Measurements from ENCODE around the gene TTC28.

Gene TTC28

DNA sequence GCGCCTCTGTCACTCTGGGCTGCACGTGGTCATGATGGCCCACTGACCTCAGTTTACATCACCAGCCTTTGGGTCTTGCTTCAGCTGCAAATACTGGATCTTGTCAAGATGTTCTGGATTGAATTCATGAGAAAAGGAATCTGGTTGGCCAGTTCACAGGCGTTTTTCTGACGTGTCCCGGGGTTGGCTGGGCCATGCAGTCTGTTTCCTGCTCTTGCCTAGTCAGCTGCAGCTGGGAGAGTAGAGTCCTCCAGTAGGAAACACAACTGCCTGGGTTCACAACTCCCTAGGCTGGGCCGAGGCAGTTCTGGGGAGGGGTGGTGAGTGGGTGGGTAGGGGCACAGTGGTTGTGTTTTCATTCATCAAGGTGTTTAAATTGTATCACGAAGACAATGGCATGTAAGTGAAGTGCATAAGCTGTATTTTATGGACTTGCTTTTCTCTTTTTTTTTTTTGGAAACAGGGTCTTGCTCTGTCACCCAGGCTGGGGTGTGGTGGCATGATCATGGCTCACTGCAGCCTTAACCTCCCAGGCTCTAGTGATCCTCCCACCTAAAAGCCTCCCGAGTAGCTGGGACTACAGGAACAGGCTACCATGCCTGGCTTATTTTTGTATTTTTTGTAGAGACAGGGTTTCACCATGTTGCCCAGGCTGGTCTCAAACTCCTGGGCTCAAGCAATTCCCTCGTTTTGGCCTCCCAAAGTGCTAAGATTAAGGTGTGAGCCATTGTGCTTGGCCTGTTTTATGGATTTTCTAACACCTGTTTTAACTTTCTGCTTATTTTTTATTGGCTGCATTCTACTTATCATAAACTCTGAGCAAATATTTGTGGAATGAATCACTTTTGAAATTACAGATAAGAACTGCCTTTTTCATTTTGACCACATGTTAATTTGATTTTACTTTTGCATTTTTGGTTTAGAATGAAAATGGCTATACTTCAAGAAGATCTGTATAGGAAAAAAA is 706.6 kb downstream of the TTC28 start:
- Histone ChIP-seq H3K36me3 (no peaks in the 10 kb centered on the region), H3K4me3 (ENCODE audit: low read depth in 1 of 2, low read length in 1 of 2) (no peak overlapping the region), H3K9me3 (no peaks in the 10 kb centered on the region), H3K4me1 (ENCODE audit: control insufficient read depth in 1 of 2, insufficient read depth in 1 of 2, low read depth in 1 of 2, low read length in 1 of 2) (no peaks in the 10 kb centered on the region), H3K27me3 (no peaks in the 10 kb centered on the region), H3K27ac (no peak overlapping the region)
- TF ChIP-seq, protein P1, sequence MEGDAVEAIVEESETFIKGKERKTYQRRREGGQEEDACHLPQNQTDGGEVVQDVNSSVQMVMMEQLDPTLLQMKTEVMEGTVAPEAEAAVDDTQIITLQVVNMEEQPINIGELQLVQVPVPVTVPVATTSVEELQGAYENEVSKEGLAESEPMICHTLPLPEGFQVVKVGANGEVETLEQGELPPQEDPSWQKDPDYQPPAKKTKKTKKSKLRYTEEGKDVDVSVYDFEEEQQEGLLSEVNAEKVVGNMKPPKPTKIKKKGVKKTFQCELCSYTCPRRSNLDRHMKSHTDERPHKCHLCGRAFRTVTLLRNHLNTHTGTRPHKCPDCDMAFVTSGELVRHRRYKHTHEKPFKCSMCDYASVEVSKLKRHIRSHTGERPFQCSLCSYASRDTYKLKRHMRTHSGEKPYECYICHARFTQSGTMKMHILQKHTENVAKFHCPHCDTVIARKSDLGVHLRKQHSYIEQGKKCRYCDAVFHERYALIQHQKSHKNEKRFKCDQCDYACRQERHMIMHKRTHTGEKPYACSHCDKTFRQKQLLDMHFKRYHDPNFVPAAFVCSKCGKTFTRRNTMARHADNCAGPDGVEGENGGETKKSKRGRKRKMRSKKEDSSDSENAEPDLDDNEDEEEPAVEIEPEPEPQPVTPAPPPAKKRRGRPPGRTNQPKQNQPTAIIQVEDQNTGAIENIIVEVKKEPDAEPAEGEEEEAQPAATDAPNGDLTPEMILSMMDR (IDR thresholded peaks at IDR 0.05) = no peak

DNA sequence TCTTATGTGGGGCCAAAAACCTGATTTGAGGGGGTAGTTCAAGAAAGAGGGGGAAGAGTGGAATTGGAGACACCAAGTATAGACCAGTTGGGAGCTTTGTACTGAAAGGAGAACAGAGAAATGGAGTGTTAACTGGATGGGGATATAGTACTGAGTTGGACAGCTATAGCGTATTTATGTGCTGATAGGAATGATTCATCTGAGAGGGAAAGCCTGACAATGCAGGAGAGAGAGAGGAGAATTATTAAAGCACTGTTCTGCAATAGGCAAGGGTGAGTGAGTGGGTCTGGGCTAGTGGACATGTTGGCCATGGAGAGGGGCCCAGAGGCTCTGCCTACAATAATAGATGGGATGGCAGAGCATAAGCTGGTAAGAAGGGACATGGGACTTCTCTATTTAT is 707.7 kb downstream of the TTC28 start:
- TF ChIP-seq, protein P1 (IDR thresholded peaks at IDR 0.05) = no peak
- no peaks in the 10 kb centered on the region for H3K9me3 ChIP-seq

DNA sequence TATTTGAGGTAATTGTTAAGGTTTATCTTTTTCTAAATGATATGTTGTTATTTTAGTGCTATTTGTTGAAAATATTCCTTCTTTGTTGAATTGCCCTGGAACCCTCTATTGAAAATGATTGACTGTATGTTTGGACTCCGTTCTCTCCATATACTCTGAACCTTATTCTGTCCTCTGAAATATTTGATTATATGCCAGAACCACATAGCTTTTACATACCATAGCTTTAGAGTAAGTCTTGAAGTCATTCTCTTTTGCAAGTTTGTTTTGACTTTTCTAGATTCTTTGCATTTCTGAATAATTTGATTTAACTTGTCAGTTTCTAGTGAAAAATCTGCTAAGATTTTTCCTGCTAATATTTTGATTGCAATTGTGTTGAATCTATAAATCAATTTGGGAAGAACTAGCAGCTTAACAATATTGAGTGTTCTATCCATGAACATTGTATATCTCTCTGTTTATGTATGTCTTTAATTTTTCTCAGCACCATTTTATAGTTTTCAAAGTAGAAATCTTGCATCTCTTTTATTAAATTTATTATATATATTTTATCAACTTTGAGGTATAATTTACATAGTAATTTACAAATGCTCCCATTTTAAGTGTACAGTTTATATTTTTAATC is 708.9 kb downstream of the TTC28 start:
- Histone ChIP-seq H3K27ac (no peak overlapping the region), H3K36me3 (no peaks in the 10 kb centered on the region), H3K4me1 (ENCODE audit: control insufficient read depth in 1 of 2, insufficient read depth in 1 of 2, low read depth in 1 of 2, low read length in 1 of 2) (no peaks in the 10 kb centered on the region), H3K4me3 (ENCODE audit: low read depth in 1 of 2, low read length in 1 of 2) (no peak overlapping the region), H3K9me3 (no peaks in the 10 kb centered on the region), H3K27me3 (no peaks in the 10 kb centered on the region)
- TF ChIP-seq, protein P1 (IDR thresholded peaks at IDR 0.05) = no peak

More for the DNA sequence above, 707.7 kb downstream of the TTC28 start:
- H3K27me3 ChIP-seq = no peaks in the 10 kb centered on the region
- H3K4me1 ChIP-seq (ENCODE audit: control insufficient read depth in 1 of 2, insufficient read depth in 1 of 2, low read depth in 1 of 2, low read length in 1 of 2) = no peaks in the 10 kb centered on the region
- H3K27ac ChIP-seq = no peak overlapping the region
- no peak overlapping the region for H3K4me3 ChIP-seq (ENCODE audit: low read depth in 1 of 2, low read length in 1 of 2)
- no peaks in the 10 kb centered on the region for H3K36me3 ChIP-seq

DNA sequence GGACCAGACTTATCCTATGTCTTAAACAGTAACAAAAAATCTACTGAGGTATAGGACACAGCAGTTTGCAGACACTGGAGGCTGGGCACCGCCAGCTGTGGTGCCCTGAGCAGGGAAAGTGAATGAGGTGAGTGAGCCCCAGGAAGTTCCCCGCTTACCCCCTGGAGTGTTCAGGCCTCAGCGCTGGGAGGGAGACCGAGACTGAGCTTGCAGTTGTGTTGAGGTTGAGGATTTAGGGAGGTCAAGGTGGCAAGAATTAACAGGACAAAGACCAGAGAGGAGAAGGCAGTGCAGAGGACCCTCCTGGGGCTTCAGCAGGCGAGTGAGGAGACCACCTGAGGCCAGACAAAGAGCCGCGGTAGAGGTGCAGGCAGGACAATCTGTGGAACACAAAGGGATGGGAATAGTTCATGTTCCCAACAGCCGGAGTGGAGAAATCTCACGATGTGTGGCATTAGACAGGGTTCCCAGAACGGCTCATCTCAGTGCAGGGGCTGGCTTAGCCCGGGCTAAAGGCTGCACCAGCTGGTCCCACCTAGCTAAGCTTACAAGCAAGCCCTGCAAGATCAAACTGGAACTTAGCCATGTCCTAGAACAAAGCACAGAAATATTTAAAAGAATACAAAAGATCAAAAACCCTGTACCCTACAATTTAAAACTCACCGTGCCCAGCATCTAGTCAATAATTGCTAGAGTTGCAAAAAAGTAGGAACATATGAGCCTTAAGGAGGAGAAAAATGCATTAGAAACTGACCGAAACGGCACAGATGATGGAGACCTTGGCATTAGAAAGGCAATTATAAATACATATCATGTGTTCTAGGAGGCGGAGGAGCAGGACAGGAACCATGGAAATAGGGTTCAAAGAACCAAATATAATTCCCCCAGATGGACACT is 713.2 kb downstream of the TTC28 start:
- H3K27ac ChIP-seq = no peak overlapping the region
- no peaks in the 10 kb centered on the region for H3K4me1 ChIP-seq (ENCODE audit: control insufficient read depth in 1 of 2, insufficient read depth in 1 of 2, low read depth in 1 of 2, low read length in 1 of 2)
- no peaks in the 10 kb centered on the region for H3K36me3 ChIP-seq
- H3K27me3 ChIP-seq = no peaks in the 10 kb centered on the region
- no peaks in the 10 kb centered on the region for H3K9me3 ChIP-seq
- no peak overlapping the region for H3K4me3 ChIP-seq (ENCODE audit: low read depth in 1 of 2, low read length in 1 of 2)
- TF ChIP-seq, protein P1 (IDR thresholded peaks at IDR 0.05) = no peak

DNA sequence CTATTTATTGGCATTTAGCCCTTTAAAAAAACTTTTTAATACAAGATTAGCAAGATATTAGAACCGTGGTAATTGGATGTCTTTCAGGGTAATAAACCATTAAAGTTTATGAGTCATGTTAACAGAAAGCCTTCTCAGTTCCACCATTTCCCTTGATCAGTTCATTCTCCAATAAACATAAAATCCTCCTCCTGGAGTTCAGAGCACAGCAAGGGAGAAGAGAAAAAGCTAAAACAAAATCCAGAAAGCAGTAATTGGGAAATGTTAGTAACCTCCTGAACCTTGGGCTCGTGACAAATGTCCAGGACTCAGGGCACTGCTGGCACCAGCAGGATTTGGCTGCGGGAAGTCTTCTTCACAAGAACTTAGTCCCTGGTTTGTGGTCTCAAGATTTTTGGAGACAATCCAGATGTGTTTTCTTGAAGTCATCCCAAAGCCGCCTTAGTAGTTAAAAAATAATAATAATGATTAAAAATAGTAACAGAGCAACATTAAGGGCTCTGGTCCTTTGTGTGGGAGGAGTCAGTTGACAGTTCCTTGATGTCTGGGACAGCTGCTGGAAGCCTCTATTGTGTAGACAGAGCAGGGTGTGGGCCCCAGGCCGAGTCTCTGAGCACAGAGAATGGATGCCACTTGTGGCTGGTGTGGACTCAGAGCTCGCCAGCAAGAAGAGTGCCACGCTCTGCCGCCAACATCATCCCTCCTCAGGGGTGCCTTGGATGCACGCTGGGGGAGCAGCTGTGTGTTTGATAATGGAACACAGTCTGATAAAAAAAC is 717.2 kb downstream of the TTC28 start:
- Histone ChIP-seq H3K4me3 (ENCODE audit: low read depth in 1 of 2, low read length in 1 of 2) (no peak overlapping the region), H3K9me3 (no peaks in the 10 kb centered on the region), H3K4me1 (ENCODE audit: control insufficient read depth in 1 of 2, insufficient read depth in 1 of 2, low read depth in 1 of 2, low read length in 1 of 2) (no peaks in the 10 kb centered on the region), H3K27me3 (no peaks in the 10 kb centered on the region), H3K36me3 (no peaks in the 10 kb centered on the region), H3K27ac (no peak overlapping the region)
- TF ChIP-seq, protein P1 (IDR thresholded peaks at IDR 0.05) = no peak

All from neutrophil (primary cell).